KBM-7 (cell line): ENCODE results near the gene BCL6B.
"Not testable (repeated sequence)": the region's sequence is repeated elsewhere in the genome, so short reads cannot be mapped to it uniquely, and the experiment has no call there.

Source experiments
- DNase-seq: peaks from one replicate; pipeline ENCODE4 v3.0.0-alpha.2; 2015
- in situ Hi-C: fragments of 300-500 bp; cut with MboI; formaldehyde crosslinking; loops from 2 replicates; pipeline ENCODE4 v1.14.3; 2020; ENCODE audit warnings: low sequenced_read_pairs, low pct_unique_long_range_greater_than_20kb, mixed read lengths

Gene BCL6B

GRCh38 chr17:7022781-7023571, at the start of gene BCL6B:
TSS of gene BCL6B (plus strand) at chr17:7023050. CDS start at chr17:7023672, 622 bp downstream.
- no peak for DNase-seq
- in situ Hi-C loops, result no loop called here

GRCh38 chr17:6979440-6979839, 43.4 kb upstream of the BCL6B start:
- DNase-seq, in situ Hi-C loops: not testable (repeated sequence)

GRCh38 chr17:6981426-6981825, 41.4 kb upstream of the BCL6B start:
- peak; percentile 74 for DNase-seq
- in situ Hi-C loops, result no loop called here

- in situ Hi-C loops, result no loop called here
- DNase-seq, result no peak
Measured at GRCh38 chr17:6985266-6985665, 37.6 kb upstream of the BCL6B start.

GRCh38 chr17:6986676-6987075, 36.2 kb upstream of the BCL6B start:
- in situ Hi-C loops, result no loop called here
- DNase-seq, result no peak

GRCh38 chr17:6989779-6990178, 33.1 kb upstream of the BCL6B start:
- DNase-seq, result no peak
- in situ Hi-C loops, result no loop called here

GRCh38 chr17:6993613-6994056, 29.2 kb upstream of the BCL6B start:
- in situ Hi-C loops, result not testable (repeated sequence)
- peak; percentile 32 for DNase-seq

- DNase-seq, result no peak
- in situ Hi-C loops, result no loop called here
Measured at GRCh38 chr17:6994118-6994598, 28.7 kb upstream of the BCL6B start.

GRCh38 chr17:6994666-6995256, 28.1 kb upstream of the BCL6B start:
- DNase-seq, result no peak

GRCh38 chr17:6995500-6996255, 27.2 kb upstream of the BCL6B start, which contains the start of gene ALOX12:
TSS of gene ALOX12 (plus strand) at chr17:6996049. CDS start at chr17:6996118, 69 bp downstream.
- in situ Hi-C loops, result no loop called here
- no peak for DNase-seq

More at GRCh38 chr17:6994666-6995256, 28.1 kb upstream of the BCL6B start:
- in situ Hi-C loops, result no loop called here

- in situ Hi-C loops, result no loop called here
Measured at GRCh38 chr17:6996256-6997011, 26.4 kb upstream of the BCL6B start.

GRCh38 chr17:6997171-6997570, 25.7 kb upstream of the BCL6B start:
- in situ Hi-C loops, result no loop called here
- no peak for DNase-seq

More at GRCh38 chr17:6996256-6997011, 26.4 kb upstream of the BCL6B start:
- DNase-seq, result no peak

GRCh38 chr17:6998855-6999508, 23.9 kb upstream of the BCL6B start:
- in situ Hi-C loops, result no loop called here
- DNase-seq, result no peak

GRCh38 chr17:7001318-7001961, 21.4 kb upstream of the BCL6B start:
- no peak for DNase-seq
- in situ Hi-C loops, result loop anchor here (10.0 kb wide), 1 partner anchor 87 kb away; no protein-coding TSS in a partner anchor

- in situ Hi-C loops, result loop anchor here (10.0 kb wide), 1 partner anchor 88 kb away; no protein-coding TSS in a partner anchor
- no peak for DNase-seq
Measured at GRCh38 chr17:7002288-7003047, 20.4 kb upstream of the BCL6B start.

GRCh38 chr17:7003745-7004144, 19.1 kb upstream of the BCL6B start:
- DNase-seq, result no peak
- in situ Hi-C loops, result loop anchor here (10.0 kb wide), 1 partner anchor 89 kb away; no protein-coding TSS in a partner anchor
